ENCODE data around the gene MECR.

- TF ChIP-seq CTCF (IDR thresholded peaks at IDR 0.05; ENCODE audit: low read depth, low read length, poor library complexity, severe bottlenecking) (no peak), EZH2phosphoT487 (IDR thresholded peaks at IDR 0.05; ENCODE audit: borderline replicate concordance, low read length) (no peak)
Measured at GRCh38 chr1:29176576-29176975, 54.2 kb downstream of the MECR start.
